ENCODE measurements around the gene AGPAT4. TPM values are rescaled to one million over a fixed set of nuclear protein-coding genes. Genes with fewer than 3 reads are reported as not detected.

The AGPAT4 gene
- total and polyA plus RNA-seq, 2 of the 13 experiments (the other 11 are each of a cell fraction or from before 2014, with no cell fraction given): 0.07 to 0.13 TPM

DNA sequence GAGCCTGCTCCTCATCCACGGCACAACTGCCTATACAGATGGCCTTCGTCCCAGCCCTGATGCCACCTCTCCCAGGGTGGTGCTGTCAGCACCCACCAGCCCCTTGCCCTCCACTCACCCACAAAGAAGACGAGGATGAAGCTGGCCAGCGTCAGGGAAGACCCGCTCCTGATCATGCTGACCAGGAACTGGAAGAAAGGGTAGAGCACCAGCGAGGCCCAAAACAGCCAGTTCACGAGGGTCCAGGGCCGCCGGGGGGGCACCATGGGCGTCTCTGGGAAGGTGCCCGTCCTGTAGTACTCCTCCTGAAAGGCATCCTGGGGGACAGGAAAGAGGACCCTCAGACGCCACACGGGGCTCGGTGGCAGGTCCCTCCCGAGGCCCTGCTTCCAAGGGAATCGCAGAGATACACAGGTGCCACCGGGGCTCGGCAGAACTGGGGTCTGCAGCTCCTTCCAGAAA lies 134.5 kb downstream of the AGPAT4 start:
- Histone ChIP-seq H3K9me3 (ENCODE audit: low read length) (no peaks in the 10 kb centered on the region), H3K4me2 (ENCODE audit: low read depth, low read length) (no peak overlapping the region), H3K27me3 (ENCODE audit: control insufficient read depth in 1 of 2, insufficient read depth in 2 of 2, low read length in 2 of 2) (no peaks in the 10 kb centered on the region), H4K20me1 (ENCODE audit: insufficient read depth, low read length) (no peaks in the 10 kb centered on the region), H3K36me3 (replicated peaks in 1 of 2; ENCODE audit: control insufficient read depth in 1 of 2, insufficient read depth in 2 of 2, low read length in 2 of 2) (no peaks in the 10 kb centered on the region), H3K4me1 (ENCODE audit: insufficient read depth, low read length) (peaks cover 49% of the 10 kb centered on the region), H3K4me3 (replicated peaks in 1 of 3; ENCODE audit: insufficient read depth in 1 of 3, low read depth in 2 of 3, low read length in 3 of 3) (no peak overlapping the region), H2AFZ (ENCODE audit: low read length) (no peak overlapping the region), H3K79me2 (ENCODE audit: insufficient read depth, low read length) (no peaks in the 10 kb centered on the region), H3K27ac (ENCODE audit: extremely low read length, insufficient read depth, low read length) (no peak overlapping the region), H3K9ac (ENCODE audit: insufficient read depth, low read depth, low read length) (no peak overlapping the region)
- no peak for ATAC-seq
- ChIA-PET POLR2A (no interaction called here), CTCF (ENCODE audit: low intra/inter-chr PET ratio, low total read pairs) (no interaction called here)
- FAIRE-seq: no peak
- intact Hi-C loops (cut with micrococcal nuclease; ENCODE audit: unreplicated experiment) (no loop called here), in situ Hi-C loops (cut with HindIII; ENCODE audit: extremely low pct_ligation_motif_present, low pct_unique_long_range_greater_than_20kb) (no loop called here)
- TF ChIP-seq ZBTB8A (CRISPR knock-in tag; IDR thresholded peaks at IDR 0.05; ENCODE audit: borderline replicate concordance, low read depth): no peak
- TF ChIP-seq RAD21 (CRISPR knock-in tag; IDR thresholded peaks at IDR 0.05): no peak
- TF ChIP-seq ZNF451 (CRISPR knock-in tag; IDR thresholded peaks at IDR 0.05): no peak
- TF ChIP-seq, protein P1, sequence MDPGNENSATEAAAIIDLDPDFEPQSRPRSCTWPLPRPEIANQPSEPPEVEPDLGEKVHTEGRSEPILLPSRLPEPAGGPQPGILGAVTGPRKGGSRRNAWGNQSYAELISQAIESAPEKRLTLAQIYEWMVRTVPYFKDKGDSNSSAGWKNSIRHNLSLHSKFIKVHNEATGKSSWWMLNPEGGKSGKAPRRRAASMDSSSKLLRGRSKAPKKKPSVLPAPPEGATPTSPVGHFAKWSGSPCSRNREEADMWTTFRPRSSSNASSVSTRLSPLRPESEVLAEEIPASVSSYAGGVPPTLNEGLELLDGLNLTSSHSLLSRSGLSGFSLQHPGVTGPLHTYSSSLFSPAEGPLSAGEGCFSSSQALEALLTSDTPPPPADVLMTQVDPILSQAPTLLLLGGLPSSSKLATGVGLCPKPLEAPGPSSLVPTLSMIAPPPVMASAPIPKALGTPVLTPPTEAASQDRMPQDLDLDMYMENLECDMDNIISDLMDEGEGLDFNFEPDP (CRISPR knock-in tag; conservative IDR thresholded peaks at IDR 0.05): no peak
- peak; percentile 11; the same call in 1 of the 2 replicates for TF ChIP-seq MYC (CRISPR knock-in tag; IDR thresholded peaks at IDR 0.05; ENCODE audit: borderline replicate concordance)
- no peak for TF ChIP-seq PRPF4 (IDR thresholded peaks at IDR 0.05; ENCODE audit: low read depth, low read length, poor library complexity, severe bottlenecking)
- TF ChIP-seq ONECUT2 (CRISPR knock-in tag; IDR thresholded peaks at IDR 0.05): no peak
- TF ChIP-seq, protein P2, sequence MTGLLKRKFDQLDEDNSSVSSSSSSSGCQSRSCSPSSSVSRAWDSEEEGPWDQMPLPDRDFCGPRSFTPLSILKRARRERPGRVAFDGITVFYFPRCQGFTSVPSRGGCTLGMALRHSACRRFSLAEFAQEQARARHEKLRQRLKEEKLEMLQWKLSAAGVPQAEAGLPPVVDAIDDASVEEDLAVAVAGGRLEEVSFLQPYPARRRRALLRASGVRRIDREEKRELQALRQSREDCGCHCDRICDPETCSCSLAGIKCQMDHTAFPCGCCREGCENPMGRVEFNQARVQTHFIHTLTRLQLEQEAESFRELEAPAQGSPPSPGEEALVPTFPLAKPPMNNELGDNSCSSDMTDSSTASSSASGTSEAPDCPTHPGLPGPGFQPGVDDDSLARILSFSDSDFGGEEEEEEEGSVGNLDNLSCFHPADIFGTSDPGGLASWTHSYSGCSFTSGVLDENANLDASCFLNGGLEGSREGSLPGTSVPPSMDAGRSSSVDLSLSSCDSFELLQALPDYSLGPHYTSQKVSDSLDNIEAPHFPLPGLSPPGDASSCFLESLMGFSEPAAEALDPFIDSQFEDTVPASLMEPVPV (CRISPR knock-in tag; IDR thresholded peaks at IDR 0.05): no peak
- TF ChIP-seq ZFX (CRISPR knock-in tag; IDR thresholded peaks at IDR 0.05; ENCODE audit: low read depth): 0 out of 2 replicates have a peak, but pooled peaks have one; percentile 14
- no peak for TF ChIP-seq DNMT1 (CRISPR knock-in tag; IDR thresholded peaks at IDR 0.05)
- TF ChIP-seq, protein P3, sequence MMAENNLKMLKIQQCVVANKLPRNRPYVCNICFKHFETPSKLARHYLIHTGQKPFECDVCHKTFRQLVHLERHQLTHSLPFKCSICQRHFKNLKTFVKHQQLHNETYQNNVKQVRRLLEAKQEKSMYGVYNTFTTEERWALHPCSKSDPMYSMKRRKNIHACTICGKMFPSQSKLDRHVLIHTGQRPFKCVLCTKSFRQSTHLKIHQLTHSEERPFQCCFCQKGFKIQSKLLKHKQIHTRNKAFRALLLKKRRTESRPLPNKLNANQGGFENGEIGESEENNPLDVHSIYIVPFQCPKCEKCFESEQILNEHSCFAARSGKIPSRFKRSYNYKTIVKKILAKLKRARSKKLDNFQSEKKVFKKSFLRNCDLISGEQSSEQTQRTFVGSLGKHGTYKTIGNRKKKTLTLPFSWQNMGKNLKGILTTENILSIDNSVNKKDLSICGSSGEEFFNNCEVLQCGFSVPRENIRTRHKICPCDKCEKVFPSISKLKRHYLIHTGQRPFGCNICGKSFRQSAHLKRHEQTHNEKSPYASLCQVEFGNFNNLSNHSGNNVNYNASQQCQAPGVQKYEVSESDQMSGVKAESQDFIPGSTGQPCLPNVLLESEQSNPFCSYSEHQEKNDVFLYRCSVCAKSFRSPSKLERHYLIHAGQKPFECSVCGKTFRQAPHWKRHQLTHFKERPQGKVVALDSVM (CRISPR knock-in tag; IDR thresholded peaks at IDR 0.05): no peak
- no TSS peak for BruUV-seq (replicated peaks)
- no peak for DNase-seq (ENCODE audit: low spot score)
- 80% methylated on average over 15 of the region's 18 CpGs for WGBS (ENCODE audit: low lambda C conversion rate)

All from HepG2 (cell line).